ENCODE data around the gene LYZL1. TPM values are rescaled to one million over a fixed set of nuclear protein-coding genes. Genes with fewer than 3 reads are reported as not detected.
"Not testable (repeated sequence)": the region's sequence is repeated elsewhere in the genome, so short reads cannot be mapped to it uniquely, and the experiment has no call there.

LYZL1 gene
- not detected for total RNA-seq

GRCh38 chr10:29288906-29289305 lies at the start of gene LYZL1:
Gene LYZL1 (plus strand): TSS chr10:29289070. CDS start chr10:29291868, 2,798 bp downstream.
- not testable (repeated sequence) for H3K4me3 ChIP-seq; H3K9me3 ChIP-seq; H3K36me3 ChIP-seq; H3K4me1 ChIP-seq (ENCODE audit: control insufficient read depth in 1 of 2, low read depth in 2 of 2); H3K27me3 ChIP-seq (replicated peaks; ENCODE audit: insufficient read depth); DNase-seq (ENCODE audit: low spot score); ATAC-seq (ENCODE audit: insufficient number of reproducible peaks, low FRiP score, low read depth); H3K27ac ChIP-seq

- ATAC-seq (ENCODE audit: insufficient number of reproducible peaks, low FRiP score, low read depth) (no peak), DNase-seq (ENCODE audit: low spot score) (no peak)
- Histone ChIP-seq H3K27me3 (replicated peaks; ENCODE audit: insufficient read depth) (no peaks in the 10 kb centered on the region), H3K27ac (no peak overlapping the region), H3K36me3 (no peaks in the 10 kb centered on the region), H3K4me3 (no peak overlapping the region), H3K9me3 (no peaks in the 10 kb centered on the region), H3K4me1 (ENCODE audit: control insufficient read depth in 1 of 2, low read depth in 2 of 2) (no peaks in the 10 kb centered on the region)
- no peak for TF ChIP-seq CTCF (IDR thresholded peaks at IDR 0.05)
Observed at GRCh38 chr10:29239569-29240472, 49.0 kb upstream of the LYZL1 start.

DNA sequence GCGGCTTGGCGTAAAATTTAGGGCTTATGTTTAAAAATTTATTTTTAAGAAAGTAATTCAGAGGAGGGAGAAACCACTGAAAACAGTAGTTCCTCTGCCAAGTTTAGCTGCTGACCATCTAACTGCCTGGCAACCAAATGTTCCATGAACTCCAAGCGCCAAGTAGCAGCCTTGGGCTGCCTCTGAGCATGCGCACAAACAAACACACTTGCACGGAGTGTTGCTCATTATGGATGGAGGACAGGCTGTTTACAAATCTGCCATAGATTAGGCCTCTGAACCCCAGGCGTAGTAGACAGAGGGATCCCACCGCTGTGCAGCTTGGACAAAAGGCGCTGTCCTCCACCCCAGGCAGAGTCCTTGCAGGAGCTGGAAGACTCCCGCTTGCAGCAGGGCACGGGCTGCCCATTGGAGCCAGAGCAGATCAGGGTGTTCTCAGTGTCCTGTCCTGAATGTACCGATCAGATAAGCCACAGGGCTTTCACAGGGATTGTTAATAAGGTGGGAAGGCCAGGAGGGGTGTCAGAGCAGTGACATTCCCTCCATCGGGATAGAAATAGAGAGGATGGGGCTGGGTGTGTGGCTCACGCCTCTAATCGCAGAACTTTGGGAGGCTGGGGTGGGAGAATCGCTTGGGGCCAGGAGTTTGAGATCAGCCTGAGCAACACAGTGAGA lies 47.7 kb upstream of the LYZL1 start:
- TF ChIP-seq CTCF (IDR thresholded peaks at IDR 0.05) = no peak
- H3K27ac ChIP-seq = no peak overlapping the region
- no peaks in the 10 kb centered on the region for H3K4me1 ChIP-seq (ENCODE audit: control insufficient read depth in 1 of 2, low read depth in 2 of 2)
- DNase-seq (ENCODE audit: low spot score) = no peak
- H3K27me3 ChIP-seq (replicated peaks; ENCODE audit: insufficient read depth) = no peaks in the 10 kb centered on the region
- no peaks in the 10 kb centered on the region for H3K9me3 ChIP-seq
- no peak overlapping the region for H3K4me3 ChIP-seq
- no peak for ATAC-seq (ENCODE audit: insufficient number of reproducible peaks, low FRiP score, low read depth)
- no peaks in the 10 kb centered on the region for H3K36me3 ChIP-seq

GRCh38 chr10:29241925-29242324 lies 46.9 kb upstream of the LYZL1 start:
- ATAC-seq (ENCODE audit: insufficient number of reproducible peaks, low FRiP score, low read depth) (no peak), DNase-seq (ENCODE audit: low spot score) (no peak)
- H3K36me3 ChIP-seq = no peaks in the 10 kb centered on the region
- H3K9me3 ChIP-seq = no peaks in the 10 kb centered on the region
- no peak overlapping the region for H3K27ac ChIP-seq
- no peak overlapping the region for H3K4me3 ChIP-seq
- no peaks in the 10 kb centered on the region for H3K27me3 ChIP-seq (replicated peaks; ENCODE audit: insufficient read depth)
- no peak for TF ChIP-seq CTCF (IDR thresholded peaks at IDR 0.05)
- H3K4me1 ChIP-seq (ENCODE audit: control insufficient read depth in 1 of 2, low read depth in 2 of 2) = no peaks in the 10 kb centered on the region

DNA sequence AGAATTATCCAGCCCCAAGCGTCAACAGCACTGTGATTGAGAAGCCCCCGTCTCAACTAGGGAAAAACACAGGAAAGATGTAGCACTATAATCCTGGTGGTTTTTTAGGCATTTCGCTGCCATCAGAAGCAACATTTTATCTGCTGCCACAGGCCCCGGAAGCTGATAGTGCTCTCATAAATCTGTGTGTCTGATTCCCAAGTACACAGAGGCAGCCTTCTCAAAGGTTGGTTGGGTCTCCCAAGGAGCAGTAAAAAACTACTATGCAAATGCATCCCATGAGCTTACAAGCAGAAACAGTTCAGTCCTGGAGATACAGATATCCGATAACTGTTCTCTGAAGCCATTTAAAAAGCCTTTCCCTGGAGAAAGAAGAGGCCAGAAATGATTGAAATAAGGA lies 45.8 kb upstream of the LYZL1 start:
- Histone ChIP-seq H3K9me3 (no peaks in the 10 kb centered on the region), H3K4me1 (ENCODE audit: control insufficient read depth in 1 of 2, low read depth in 2 of 2) (no peaks in the 10 kb centered on the region), H3K27ac (no peak overlapping the region), H3K4me3 (no peak overlapping the region), H3K27me3 (replicated peaks; ENCODE audit: insufficient read depth) (no peaks in the 10 kb centered on the region), H3K36me3 (no peaks in the 10 kb centered on the region)
- no peak for DNase-seq (ENCODE audit: low spot score)
- no peak for TF ChIP-seq CTCF (IDR thresholded peaks at IDR 0.05)
- ATAC-seq (ENCODE audit: insufficient number of reproducible peaks, low FRiP score, low read depth) = no peak

All from thoracic aorta (tissue), 2 donors.